ENCODE data around the gene ATF7IP.

The ATF7IP gene

GRCh38 chr12:14505626-14506596 is 140.4 kb downstream of the ATF7IP start:
- no peak for DNase-seq (ENCODE audit: low read depth)

DNA sequence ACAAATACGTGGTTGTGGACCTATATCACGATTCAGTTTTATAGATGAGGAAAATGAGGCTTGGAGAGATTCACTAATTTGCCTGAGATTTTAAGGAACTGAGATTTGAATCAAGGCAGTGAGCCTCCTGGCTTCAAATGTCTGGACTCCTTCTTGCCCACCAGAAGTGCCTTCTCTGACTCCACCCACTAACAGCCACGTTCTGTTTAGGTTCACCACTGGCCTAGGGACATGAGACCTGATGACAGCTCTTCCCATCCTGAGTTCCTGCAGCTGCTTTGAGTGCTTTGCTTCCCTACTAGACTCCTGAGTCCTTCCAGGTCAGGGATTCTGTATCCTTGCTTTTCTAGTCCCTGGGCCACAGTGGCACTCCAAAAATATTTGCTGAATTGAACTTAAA is 145.1 kb downstream of the ATF7IP start:
- no peak for DNase-seq (ENCODE audit: low read depth)

DNA sequence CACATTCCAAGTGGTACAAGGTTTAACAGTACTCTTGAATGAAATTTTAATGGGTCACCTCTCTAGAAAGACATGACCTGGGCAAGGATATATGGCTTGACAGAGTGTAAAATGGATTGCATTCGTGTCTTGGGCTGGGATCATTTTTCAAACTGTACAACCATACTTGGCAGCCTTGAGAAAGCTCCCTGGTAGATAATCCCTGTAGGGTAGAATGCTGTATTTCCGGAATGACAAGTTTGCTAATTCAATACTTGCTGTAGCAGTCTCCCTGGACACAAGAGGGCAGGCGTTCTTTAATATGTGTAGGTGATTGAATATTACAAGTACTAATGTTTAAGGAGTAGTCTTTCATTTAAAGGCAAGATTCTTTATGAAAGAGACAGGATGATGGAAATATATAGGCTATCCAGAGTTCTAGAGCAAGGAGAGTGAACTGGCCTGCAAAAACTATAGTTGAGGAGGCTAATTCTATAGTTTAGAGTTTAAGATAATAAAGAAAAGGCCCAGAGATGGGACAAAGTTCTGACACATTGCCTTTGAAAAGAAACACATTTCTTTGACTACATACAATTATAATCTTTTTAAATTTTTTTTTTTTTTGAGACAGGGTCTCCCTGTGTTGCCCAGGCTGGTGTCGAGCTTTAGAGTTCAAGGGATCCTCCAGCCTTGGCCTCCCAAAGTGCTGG is 148.8 kb downstream of the ATF7IP start:
- no peak for DNase-seq (ENCODE audit: low read depth)

DNA sequence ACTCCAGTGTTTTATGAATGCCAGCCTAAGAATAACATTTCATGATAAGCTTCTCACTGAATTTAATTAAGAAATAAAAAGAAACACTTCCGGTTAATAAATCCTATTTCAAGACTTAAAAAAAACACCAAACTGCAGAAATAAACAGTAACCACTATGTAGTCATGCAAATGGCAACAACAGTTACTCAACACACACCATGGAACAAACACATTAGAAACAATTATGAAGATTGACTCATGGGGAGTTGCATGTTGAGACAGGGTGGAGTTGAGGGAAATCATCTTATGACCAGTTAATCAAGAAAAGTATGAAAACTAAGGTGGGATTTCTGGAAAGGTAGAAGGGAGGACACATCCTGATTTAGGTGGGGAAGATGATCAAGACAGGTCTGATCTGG is 149.5 kb downstream of the ATF7IP start:
- DNase-seq (ENCODE audit: low read depth) = no peak

DNA sequence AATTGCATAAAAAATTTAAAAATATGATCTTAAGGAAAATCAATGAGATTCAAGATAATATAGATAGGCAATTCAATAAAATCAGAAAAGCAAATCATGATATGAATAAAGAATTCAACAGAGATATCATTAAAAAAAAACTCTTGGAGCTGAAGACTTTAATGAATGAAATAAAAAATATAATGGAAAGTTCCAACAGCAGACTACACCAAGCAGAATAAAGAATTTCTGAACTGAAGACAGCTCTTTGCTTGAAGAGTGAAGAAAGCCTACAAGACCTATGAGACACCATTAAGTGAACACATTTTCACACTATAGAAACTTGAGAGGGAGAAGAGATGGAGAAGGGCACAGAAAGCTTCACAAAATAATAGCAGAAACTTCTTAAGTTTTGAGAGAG is 156.3 kb downstream of the ATF7IP start:
- DNase-seq (ENCODE audit: low read depth) = no peak

GRCh38 chr12:14525964-14526363 is 160.5 kb downstream of the ATF7IP start:
- DNase-seq (ENCODE audit: low read depth) = no peak

DNA sequence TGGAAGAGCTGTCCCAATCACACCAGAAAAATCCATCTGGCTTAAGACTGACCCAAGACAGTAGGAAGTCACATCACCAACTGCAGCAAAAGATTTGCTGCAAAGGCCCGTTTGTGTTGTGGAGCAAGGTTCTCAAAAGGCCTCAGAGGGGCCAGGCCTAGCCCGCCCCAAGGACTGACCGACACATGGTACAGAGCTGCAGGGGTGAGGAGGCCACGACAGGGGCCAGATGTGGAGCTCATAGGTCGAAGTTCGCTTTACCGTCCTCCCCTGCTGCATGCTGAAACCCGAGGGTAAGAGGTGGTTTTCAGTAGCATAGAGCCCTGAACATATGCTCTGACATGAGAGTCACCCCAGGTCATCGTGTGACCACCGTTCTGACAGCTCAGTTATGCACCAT is 166.7 kb downstream of the ATF7IP start:
- no peak for DNase-seq (ENCODE audit: low read depth)

- no peak for DNase-seq (ENCODE audit: low read depth)
Measured at GRCh38 chr12:14537088-14537487, 171.6 kb downstream of the ATF7IP start.

DNA sequence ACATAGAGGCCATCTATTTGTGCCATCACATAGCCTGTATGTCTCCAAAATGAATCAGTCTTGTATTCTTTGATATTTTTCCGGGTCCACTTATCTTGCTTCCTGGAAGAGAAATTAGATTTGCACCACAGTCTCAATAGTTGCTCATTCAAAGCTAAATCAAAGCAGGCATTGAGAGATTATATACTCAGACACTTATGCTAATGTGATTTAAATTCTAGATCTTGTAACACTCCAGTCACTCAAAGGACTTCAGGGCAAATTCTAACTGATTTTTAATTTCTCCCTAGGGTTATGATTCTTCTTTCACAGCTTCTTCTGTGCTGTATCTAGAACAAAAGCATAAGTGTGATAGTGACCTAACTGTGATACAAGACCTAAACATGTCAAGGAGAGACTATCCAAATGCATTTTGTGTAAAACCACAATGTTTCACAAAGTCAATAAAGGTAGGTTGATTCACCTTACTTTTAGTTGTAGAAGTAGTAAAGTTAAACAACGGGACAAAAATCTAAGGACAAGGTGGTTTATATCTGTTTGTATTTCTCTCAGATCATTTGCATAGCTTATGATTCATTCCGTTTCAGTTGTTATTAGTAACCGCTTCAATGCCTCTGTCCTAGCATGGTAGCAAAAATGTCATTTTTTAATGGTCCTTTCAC is 175.4 kb downstream of the ATF7IP start:
- no peak for DNase-seq (ENCODE audit: low read depth)

DNA sequence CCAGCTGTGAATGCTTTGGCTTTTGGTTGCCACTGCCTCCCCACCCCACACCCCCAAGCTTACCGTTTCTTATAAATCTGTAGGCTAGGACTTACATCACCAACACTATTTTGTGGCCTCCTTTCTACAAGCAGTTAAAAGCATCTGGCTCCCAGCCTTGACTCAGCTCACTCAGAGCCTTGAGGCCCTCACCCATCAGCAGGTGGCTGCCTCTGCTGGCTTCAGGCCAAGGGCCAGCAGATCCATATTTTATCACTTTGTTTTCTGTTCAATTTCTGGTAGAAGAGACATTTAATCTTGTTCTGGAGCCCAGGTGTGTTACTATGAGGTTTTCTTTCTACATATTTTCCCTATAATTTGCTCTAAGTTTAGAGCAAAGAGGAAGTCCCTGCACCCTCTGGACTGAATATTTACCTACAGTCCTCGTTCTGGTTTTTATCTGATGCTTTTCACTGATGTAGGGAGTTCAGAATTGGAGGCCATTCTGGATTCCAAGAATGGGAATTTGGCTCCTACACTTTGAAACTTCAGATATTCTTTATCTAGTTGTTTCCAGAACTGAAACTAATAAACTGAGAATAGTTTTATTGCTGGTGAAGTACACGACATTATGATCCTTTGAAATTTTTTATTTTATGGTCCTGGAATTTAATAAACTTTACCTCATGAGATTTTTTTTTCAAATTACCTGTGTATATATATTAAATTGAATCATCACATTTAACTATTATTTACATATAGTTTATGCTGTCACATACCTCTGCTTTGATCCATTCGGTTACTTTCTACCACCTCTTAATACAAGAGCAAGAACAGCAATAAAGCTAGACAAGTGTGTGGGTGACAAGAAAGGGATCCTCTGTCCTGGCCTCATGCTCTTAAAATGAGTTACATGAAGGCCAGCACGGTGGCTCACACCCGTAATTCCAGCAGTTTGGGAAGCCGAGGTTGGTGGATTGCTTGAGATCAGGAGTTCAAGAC is 180.0 kb downstream of the ATF7IP start:
- no peak for DNase-seq (ENCODE audit: low read depth)

DNA sequence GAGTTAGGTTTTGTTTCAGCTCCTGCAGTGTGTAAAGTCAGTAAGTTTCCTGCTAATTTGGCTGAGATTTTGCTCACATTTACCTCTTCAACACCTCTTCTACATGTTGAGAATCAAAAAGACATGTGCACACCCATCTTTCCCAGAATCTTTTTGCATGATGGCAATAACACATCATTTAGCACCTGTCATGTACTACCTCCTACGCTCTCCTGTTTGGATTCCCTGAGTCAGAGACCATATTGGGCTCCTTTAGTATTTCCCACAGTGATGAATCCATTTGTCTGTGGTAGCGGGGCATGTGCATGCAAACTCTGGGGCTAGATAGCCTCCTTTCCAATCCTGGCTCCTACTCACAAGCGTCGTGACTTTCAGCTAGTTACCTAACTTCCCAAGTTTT is 182.1 kb downstream of the ATF7IP start:
- DNase-seq (ENCODE audit: low read depth) = no peak

DNA sequence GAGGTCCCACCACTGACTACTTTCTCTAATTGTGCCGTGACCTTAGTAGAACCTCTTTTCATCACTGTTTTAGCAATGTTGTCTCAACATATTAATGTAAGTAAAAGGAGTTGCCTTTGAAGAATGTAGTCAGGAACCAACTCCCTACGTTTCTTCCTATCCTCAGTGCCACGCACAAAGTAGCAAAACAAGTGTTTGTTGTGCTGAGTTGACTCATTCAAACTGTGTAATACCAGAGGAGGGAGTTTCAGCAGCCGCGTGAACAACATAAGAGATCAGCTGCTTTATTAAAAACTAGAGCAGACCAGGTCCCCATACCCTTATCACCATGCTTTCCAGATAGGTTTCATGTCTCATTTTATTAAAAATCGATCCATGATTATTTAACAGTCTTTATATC is 183.1 kb downstream of the ATF7IP start:
- DNase-seq (ENCODE audit: low read depth) = no peak
